HG03457 (cell line): ENCODE measurements around the gene SEMA3C.

Experiments
- ATAC-seq: cut with Tn5 transposase; IDR thresholded peaks from one replicate; pipeline ENCODE4 v1.9.1; 2021; ENCODE audit warnings: moderate number of reproducible peaks; ENCODE audit not compliant: unreplicated experiment

The SEMA3C gene

GRCh38 chr7:80783678-80784327, 135.0 kb downstream of the SEMA3C start:
- no peak for ATAC-seq

- ATAC-seq: no peak
These were observed 135.6 kb downstream of the SEMA3C start for GRCh38 chr7:80783186-80783677.

- ATAC-seq: no peak
These were observed 137.3 kb downstream of the SEMA3C start for GRCh38 chr7:80781561-80781979.

DNA sequence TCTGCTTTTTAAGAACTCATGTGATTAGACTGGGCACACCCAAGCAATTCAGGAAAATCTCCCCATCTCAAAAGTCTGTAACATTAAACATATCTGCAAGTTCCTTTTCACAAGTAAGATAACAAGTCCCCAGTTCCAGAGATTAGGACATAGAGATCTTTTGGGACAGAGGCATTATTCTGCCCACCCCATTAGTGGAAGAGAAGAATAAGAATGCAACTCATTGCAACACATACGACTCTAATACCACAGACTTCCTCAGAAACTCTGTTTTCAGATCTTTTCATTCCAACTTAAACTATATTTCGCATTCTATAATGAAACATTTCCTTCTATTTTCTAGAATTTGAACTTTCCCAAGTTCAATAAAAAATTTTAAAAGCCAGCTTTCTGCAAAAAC, 137.7 kb downstream of the SEMA3C start:
- ATAC-seq: no peak

GRCh38 chr7:80779456-80779855, 139.4 kb downstream of the SEMA3C start:
- ATAC-seq: no peak

GRCh38 chr7:80775897-80776296, 143.0 kb downstream of the SEMA3C start:
- ATAC-seq: no peak

DNA sequence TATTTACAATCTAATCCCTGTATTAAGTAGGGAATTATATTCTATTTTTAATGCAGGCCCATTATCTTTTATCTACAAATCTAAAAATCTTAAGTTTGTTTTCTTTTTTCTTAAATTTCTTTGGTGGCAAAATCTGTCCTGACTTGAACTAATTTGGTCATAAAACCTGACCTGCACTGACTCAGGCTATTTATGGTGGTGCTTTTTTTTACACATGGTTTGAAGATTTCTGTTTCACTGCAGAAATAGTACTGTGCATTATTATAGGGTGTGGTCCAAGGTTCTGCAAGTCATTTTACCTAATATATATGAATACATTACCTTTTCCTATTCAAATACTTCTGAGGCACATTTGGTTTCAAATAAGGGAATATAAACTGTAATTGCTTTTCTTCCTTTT, 143.4 kb downstream of the SEMA3C start:
- no peak for ATAC-seq

DNA sequence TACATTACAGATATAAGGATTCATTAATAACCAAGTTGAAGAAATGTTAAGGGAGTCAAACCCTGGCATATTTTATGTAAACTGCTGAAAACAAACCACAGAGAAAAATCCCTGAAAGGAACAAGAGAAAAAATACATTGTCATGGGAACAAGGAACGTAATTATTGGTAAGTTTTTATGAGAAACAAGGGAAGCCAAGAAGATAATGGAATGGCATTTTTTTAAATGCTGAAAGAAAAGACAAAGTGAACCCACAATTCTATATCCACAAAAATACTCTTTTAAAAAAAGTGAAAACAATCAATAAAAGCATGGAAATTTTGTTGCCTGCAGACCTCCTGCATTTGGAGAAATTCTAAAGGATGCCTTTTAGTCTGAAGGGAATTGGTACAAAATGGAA, 144.0 kb downstream of the SEMA3C start:
- no peak for ATAC-seq

- no peak for ATAC-seq
These were observed 144.9 kb downstream of the SEMA3C start for GRCh38 chr7:80773787-80774508.

DNA sequence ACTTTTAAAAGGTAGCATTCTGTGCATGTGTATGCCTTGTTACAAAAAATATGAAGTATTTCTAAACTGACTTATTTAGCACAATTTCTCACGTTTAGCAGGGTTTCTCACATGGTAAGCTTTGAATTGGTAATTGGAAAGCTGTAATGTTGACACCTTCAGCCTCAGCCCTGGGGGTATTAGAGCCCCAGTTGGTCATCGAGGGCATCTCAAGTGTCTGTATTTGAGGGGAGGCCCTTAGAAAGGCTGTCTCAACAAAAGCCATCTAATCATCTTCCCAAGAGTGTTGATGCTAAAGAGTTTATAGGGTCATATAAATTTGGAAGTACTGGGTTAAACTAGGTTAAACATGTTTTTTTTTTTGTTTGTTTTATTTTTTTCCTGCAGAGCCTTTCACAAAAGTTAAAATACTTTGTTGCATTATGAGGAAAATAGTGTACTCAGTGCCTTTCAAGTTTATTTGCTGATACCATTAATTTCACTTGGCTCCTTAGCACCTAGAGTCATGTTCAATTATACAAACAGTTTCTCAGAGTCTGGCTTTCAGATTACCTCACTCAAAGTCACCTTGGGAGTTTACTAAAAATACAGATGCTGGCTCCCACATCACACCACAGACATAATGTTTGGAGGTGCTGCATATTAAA, 146.4 kb downstream of the SEMA3C start:
- no peak for ATAC-seq

DNA sequence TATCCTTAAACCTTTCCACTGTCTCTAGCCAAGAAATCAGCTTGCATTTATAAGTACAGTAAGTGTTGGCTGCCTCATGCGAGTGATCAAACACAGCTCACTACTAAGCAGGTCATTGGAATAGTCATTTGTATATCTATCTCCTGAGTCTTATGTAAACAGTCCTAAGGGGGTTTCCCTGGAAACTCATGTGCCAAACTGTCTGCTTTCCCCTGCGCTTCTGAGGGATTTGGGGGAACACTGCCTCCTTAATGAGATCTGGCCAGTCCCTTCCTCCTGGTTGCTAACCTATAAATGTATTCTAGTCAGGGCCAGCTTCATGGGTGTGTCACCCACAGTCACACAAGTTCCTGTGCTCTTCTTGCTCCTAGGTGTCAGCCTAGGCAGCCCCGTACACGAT, 147.3 kb downstream of the SEMA3C start:
- no peak for ATAC-seq

DNA sequence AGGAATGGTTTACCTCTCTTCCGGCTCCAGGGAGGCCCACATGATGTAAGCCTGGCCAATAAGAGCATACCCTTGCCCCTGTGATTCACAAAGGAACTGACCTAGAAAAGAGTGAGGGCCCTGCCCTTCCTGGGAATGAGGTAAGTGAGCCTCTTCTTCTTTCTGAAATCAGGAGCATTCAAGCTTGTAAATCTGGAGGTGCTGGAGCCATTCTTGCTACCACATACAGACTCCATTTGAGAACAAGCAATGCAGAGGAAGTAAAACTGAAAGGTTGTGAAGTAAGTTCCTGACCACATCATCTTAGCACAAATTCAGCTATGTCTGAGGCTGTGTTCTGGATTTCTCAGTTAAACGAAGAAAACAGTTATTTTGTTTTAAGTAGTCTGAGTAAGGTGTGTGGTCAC, 148.2 kb downstream of the SEMA3C start:
- ATAC-seq: no peak

- no peak for ATAC-seq
These were observed 148.8 kb downstream of the SEMA3C start for GRCh38 chr7:80770061-80770460.

GRCh38 chr7:80768756-80769155, 150.1 kb downstream of the SEMA3C start:
- no peak for ATAC-seq

- ATAC-seq: no peak
These were observed 151.2 kb downstream of the SEMA3C start for GRCh38 chr7:80767654-80768053.

- no peak for ATAC-seq
These were observed 152.1 kb downstream of the SEMA3C start for GRCh38 chr7:80766724-80767123.

DNA sequence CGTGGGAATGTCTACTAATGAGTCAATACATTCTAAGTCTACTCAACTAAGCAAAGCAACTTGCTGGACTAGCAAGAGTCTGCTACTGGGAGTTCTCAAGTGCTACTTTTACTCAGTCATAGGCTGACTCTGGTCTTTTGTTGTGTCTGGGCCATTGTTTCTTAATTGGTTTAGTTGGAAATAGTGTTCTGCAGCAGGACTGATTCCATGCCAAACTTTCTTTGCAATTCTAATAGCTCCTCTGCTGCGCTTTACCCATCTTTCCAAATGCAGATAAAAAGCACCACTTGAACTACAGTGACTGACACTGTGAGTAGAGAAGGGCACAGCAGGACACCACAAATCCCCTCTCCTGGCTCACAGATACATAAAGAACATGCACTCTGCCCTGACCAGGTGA, 154.7 kb downstream of the SEMA3C start:
- no peak for ATAC-seq

DNA sequence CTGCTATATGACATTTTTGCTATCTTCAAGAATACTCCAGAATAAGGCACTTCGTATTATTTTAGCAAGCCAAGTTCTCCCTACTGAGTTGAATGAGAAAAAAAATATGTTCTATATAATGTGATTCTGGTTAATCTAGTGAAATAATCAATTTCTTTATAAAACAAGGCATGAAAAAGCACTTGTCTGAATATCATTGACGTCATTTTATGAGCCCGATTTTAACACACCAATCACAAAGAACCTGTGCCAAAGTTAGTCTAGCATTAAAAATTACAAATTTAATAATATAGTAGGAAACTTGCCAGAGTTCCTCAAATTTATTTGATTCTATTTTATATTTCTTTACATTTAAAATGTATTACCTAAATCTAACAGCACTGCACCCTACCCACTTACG, 155.1 kb downstream of the SEMA3C start:
- no peak for ATAC-seq

DNA sequence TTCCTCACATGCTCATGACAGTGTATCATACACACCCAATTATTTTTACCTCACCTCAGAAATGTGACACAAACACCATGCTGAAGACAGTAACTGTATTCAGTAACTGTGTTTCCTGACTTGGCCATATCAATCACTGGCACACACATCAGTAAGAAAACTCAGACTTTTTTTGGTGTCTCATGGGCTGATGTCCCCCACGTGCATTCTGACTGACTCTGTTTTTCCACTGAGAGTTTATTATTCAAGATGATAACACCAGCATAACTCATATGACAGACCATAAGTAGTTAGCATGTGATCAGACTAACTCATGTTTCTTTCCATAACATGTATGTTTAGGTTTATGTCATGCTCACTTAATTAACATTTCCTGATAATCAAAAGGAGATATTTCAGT, 155.6 kb downstream of the SEMA3C start:
- no peak for ATAC-seq

DNA sequence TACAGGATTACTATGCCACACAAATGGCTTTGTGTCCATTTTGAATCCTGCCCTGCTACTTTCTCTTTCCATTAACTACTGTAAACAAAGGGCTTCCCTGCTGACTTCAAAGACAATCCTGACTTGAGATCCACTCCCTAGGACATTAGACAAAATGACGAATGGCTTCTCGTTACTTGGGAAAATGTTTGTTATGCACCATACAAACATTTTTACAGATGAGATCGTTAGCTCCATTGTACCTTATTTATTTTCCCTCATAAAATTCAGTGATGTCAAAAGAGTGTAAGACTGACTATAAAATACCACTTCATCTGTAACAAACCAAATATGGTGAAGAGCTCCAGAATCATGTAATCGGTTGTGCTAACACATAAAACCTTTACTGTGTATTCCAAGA, 158.6 kb downstream of the SEMA3C start:
- no peak for ATAC-seq

GRCh38 chr7:80752954-80753690, 165.7 kb downstream of the SEMA3C start:
- ATAC-seq: no peak
